ENCODE measurements around the gene NRM. TPM values are rescaled to one million over a fixed set of nuclear protein-coding genes. Genes with fewer than 3 reads are reported as not detected.

NRM gene
- total and polyA plus RNA-seq, 2 experiments from 2014 or later = 13.8 to 33.8 TPM

DNA sequence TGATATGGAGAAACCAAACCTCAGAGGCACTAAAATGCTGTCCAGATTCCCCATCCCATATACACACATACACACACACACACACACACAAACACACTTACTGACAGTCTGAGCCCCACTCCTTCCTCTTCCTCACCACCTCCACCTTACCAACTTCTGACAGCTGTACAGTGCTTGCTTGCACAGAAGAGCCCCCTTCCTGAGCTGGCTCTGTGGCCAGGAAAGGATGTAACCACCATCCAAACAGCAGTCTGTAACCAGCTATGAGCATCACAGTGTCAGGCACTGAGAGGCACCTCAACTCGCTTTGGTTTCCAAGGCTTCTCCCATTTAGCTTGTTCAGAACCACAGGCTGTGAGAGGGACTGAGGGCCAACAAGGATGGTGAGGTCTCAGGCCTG lies 49.7 kb downstream of the NRM start:
- peaks cover 12% of the 10 kb centered on the region for H3K79me2 ChIP-seq (replicated peaks; ENCODE audit: insufficient read depth)
- Mint-ChIP-seq H3K27ac (no peak overlapping the region), H3K36me3 (ENCODE audit: low read depth) (peaks cover 48% of the 10 kb centered on the region), H3K9me3 (no peaks in the 10 kb centered on the region), H3K4me1 (peaks cover 4% of the 10 kb centered on the region), H3K4me3 (no peak overlapping the region), H3K27me3 (ENCODE audit: insufficient read depth, low read depth, poor library complexity) (peaks cover 7% of the 10 kb centered on the region)
- ATAC-seq (no peak), DNase-seq (ENCODE audit: low spot score) (no peak)
- H3K36me3 ChIP-seq (ENCODE audit: insufficient read depth) = peaks cover 4% of the 10 kb centered on the region; the same call in 1 of the 2 replicates
- H2AFZ ChIP-seq = no peak overlapping the region
- no peak overlapping the region for H3K27ac ChIP-seq (ENCODE audit: low read depth)
- H3F3A ChIP-seq (replicated peaks; ENCODE audit: low read depth) = no peaks in the 10 kb centered on the region
- H3K4me3 ChIP-seq = no peak overlapping the region
- no peak overlapping the region for H3K4me2 ChIP-seq
- H3K9me2 ChIP-seq (ENCODE audit: insufficient read depth) = no peaks in the 10 kb centered on the region
- H3K27me3 ChIP-seq (ENCODE audit: insufficient read depth) = no peaks in the 10 kb centered on the region
- H4K20me1 ChIP-seq (replicated peaks; ENCODE audit: insufficient read depth) = peaks cover 5% of the 10 kb centered on the region; the same call in 1 of the 2 replicates
- H3K4me1 ChIP-seq (ENCODE audit: insufficient read depth) = peaks cover 5% of the 10 kb centered on the region; the same call in 1 of the 2 replicates
- TF ChIP-seq ZNF462 (CRISPR knock-in tag; IDR thresholded peaks at IDR 0.05) = no peak
- no peak for TF ChIP-seq ZNF114 (CRISPR knock-in tag; IDR thresholded peaks at IDR 0.05)
- no peak for TF ChIP-seq REST (IDR thresholded peaks at IDR 0.05; ENCODE audit: unreplicated experiment)
- TF ChIP-seq NANOG (IDR thresholded peaks at IDR 0.05; ENCODE audit: borderline replicate concordance) = no peak
- no peak for TF ChIP-seq EZH2 (IDR thresholded peaks at IDR 0.05; ENCODE audit: low read depth, unreplicated experiment)
- no peak for TF ChIP-seq JUNB (IDR thresholded peaks at IDR 0.05; ENCODE audit: unreplicated experiment)
- no peak for TF ChIP-seq EZH2phosphoT487 (IDR thresholded peaks at IDR 0.05; ENCODE audit: unreplicated experiment)
